ENCODE results near the gene PARD3B.

Gene PARD3B

DNA sequence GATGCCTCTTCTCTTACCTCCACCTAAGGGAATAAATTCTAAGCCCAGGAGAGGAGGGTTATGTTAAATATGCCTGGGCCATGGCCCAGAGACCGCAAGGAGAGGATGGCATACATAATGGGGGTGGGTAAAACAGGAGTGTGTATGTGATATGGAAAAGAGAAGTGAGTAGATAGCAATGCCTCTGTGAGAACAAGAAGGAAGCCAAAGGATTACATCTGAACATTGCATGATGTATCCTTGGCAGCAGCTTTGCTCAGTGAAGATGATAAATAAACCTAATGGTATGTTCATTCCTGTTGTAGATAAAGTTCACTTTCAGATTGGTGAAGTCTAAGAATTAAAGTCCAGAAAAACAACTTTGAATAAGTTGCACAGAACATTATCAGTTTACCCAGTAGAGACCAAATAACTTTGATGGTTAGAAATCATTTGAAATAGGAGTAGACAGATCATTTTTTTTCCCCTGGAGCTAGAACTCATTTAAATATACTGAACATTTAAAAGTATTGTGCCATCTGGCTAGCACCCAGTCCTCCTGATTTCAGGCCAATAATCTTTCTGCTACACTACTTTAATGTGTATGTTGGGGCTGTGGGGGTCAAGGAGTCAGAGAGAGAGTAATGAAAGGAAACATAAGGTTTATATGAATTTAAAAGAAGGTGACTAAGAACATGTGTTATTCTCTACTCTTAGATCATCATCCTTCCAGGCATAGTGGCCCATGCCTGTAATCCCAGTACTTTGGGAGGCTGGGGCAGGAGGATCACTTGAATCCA, 231.7 kb downstream of the PARD3B start:
- DNase-seq, result peak; percentile 44

DNA sequence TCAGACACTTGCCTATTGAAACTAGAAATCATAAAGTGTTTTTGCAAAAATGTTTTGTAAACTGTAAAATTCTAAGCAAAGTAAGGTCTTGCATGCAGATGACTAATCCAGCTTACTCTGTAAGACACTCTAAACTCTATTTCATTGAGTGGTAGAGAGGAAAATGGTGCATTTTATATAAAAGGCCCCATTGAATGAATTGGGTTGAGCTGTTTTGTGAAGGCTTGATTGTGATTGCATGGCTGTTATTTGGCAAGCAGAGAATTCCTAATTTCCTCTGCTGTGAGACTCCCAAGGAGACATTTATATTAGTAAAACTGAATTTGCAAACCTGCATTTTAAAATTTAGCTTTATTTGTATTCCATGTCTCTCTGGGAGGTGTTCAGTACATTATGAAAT, 234.5 kb downstream of the PARD3B start:
- no peak for DNase-seq

DNA sequence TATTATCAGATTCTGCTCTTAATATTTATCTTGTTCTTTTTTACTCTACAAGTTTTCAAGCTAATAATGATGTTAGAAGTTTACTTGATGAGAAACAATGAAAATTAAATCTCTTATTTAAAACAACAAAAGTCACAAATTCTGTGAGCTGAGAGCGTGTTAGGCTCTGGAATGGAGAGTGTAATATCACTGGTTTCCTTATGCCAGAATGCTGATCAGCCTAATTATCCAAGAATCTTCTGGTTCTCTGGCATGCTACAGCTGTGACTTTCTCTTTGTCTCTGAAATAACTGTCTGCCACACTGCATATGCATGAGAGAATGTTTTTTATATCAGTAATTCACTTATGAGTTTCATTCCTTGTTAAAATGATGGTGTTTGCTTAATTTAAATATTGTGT, 236.7 kb downstream of the PARD3B start:
- DNase-seq, result no peak

DNA sequence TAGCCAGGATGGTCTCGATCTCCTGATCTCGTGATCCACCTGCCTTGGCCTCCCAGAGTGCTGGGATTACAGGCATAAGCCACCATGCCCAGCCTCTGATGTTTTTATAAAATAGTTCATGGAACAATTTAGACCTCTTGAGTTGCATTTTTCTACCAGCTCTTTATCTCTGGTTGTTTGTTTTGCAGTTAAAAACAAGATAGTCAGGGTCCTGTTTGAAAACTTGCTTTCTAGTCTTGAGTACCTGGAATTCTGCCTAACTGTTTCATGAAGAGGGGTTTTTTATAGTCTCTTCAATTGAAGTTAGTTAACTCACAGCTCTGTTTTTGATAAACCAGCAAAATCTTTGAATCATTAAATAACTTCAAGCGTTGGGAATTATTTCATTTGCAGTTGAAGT, 244.8 kb downstream of the PARD3B start:
- no peak for DNase-seq

DNA sequence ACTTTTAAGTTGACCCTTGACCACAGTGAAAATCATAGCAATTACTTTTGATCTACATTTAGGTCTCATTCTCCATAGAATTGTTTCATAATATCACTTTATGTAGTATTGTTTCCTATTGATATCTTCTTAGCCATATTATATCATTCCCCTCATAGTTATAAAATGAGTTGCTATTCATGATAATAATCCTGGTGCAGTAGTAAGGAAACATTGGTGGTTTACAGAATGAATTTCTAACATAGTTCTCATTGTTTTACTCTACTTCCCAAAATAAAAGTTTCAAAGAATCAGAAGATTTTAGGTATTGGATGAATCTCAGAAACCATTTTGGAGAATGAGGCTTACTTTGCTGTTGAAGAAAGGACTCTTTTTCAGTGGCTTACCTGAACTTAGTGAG, 246.0 kb downstream of the PARD3B start:
- peak; percentile 10 for DNase-seq

DNA sequence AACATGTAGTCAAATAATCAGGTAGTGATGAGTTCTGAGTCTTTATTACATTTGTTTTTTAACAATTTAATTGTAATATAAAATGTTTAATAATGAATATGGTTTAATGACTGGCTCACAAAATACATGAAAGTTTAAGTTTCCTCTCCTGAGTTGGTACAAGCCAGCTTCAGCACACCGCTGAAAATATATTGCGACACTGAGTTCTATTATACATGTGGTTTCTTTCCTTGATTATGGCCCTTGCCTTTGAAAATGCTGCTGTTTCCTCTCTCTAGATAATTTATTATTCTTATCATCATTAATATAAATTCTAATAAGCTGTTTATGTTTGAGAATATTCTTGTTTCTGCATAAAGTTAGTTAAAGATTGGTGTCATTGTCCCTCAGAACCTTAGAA, 249.3 kb downstream of the PARD3B start:
- no peak for DNase-seq

DNA sequence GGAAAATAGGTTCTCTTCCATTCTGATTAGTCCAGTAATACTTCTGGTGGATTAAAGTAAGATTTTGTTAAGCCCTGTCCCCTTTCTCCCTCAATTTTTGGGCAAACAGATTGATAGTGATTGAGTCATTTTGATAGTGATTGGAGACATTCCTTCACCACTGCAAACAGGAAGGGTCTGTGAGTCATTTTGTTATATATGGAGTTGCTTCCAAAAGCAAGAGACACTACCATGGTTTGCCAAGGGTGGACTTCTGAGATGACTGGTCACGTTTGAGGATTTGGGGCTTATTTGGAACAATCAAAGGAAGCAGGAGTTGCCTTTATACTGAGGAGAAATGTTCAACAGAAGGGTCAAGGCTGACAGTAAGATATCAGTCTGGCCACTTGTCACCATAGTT, 249.9 kb downstream of the PARD3B start:
- DNase-seq, result peak; percentile 69

DNA sequence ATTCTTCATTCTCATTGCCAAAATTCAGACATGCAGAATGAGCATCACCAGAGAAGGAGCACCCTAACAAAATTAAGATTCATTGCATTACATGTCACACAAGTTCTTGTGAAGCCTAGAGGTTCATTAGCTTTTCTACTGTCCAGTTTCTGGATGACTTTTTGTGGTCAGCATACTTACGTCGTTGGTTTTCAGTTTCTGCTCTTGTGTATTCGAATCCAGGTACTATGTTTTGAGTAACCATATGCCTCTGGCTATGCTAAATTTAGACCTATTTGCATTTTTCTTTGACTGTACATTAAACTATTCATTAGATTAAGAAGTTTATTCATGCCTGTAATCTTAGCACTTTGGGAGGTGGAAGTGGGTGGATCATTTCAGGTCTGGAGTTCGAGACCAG, 251.3 kb downstream of the PARD3B start:
- no peak for DNase-seq

DNA sequence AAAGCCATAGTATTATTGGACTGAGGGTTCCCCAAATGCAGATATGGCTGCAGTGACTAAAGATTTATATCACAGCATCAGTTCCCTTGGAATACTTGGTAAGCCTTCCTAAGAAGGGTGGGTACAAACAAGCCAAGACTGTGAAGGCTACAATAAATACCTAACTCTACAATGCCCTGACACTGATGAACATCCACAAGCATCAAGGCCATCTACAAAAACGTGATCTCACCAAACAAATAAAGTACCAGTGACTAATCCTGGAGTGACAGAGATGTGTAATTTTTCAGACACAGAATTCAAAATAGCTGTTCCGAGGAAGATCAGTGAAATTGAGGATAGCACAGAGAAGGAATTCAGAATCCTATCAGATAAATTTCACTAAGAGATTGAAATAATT, 254.5 kb downstream of the PARD3B start:
- DNase-seq, result no peak

DNA sequence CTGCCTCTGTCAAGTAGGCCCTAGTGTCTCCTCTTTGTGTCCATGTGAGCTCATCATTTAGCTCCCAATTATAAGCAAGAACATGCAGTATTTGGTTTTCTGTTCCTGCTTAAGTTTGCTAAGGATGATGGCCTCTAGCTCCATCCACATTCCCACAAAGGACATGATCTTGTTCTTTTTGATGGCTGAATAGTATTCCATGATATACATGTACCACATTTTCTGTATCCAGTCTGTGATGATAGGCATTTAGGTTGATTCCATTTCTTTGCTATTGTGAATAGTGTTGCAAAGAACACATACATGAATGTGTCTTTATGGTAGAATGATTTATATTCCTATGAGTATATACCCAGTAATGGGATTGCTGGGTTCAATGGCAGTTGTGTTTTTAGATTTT, 263.2 kb downstream of the PARD3B start:
- no peak for DNase-seq

DNA sequence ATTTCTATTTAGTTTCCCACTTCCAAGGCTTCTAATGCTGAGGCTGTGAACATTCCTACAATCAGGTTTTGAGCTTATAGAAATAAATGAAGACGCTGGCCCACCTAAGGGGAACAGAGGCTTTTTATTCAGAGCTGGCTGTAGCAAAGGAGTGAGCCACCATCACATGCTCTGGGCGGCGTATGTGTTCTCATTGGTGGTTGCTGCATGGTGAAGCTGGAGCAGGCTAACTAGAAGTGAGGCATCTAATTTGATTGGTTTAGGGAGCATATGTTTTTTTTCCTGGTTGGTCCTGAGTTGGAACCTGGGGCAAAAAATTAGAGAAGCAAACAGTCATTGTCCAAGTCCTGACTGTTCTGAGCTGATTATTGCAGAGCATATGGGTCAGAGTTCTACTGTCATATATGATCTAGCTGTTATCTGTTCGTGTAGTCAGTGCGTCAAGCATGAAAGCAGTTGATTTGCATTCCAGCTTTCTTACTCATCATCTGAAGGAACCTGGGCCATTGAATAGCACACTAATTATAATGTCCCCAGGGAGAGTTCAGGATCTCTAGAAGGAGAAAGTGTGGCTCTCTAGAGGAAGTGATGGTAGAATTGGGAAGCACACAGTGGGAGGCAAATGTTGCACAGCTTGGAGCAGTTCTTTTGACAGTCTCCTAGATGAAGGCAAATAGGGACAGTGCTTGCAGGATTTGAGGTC, 279.6 kb downstream of the PARD3B start:
- DNase-seq, result peak; percentile 53

DNA sequence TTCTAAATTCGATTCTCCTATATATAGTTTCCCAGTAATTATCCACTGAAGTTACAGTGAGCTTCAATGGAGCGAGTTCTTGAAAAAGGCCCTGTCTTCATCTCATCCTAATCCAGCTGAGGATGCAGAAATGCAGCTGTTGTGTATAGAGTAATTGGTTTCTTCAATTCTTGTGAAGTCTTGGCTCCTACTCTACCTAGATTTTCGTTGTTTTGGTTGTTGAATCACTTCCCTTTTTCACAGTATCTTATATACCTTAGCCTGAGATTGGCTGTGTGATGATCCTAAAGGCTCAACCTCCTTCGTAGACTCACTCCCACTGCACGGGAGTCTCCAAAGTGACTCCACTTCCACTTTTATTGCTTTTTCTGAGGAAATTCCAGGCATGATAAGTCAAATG, 280.4 kb downstream of the PARD3B start:
- DNase-seq, result no peak

DNA sequence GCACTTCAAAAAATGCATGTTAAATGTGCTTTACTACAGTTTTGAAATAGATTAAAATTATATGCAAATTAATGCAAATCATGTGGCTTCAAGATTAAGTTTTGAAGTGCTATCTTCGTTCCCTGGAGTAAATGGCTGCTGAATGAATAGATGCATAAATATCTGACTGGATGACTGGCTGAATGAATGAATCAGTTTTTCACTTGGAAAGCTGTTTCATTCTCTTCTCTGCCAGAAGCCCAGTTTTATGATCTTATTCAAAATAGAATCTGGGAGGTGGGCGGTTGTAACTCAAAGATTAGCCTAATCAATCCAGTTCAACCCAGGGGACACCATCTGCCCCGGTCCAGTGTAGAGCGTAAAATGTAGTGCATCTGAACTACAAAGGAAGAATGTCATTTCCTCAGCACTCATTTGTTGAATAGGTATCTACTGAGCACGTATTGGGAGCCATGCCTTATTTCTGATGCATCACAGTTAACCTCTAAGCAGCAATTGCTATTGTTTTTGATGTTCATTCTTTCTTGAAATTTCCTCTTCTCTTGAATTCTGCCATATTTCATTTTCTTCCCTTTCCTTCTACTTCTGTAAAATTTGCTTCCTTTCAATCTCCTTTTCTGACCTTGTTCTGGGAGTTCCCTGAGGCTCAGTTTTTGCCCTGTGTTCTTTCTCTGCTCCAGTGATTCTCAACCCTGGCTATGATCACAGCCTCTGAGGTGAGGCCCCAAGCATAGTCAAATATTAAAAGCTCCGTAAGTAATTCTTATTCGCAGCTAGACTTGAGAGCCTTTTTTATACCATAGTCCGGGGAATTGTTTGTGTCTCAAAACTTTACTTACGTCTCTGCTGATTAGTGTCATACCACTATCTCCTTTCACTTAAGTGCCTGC, 282.7 kb downstream of the PARD3B start:
- no peak for DNase-seq

DNA sequence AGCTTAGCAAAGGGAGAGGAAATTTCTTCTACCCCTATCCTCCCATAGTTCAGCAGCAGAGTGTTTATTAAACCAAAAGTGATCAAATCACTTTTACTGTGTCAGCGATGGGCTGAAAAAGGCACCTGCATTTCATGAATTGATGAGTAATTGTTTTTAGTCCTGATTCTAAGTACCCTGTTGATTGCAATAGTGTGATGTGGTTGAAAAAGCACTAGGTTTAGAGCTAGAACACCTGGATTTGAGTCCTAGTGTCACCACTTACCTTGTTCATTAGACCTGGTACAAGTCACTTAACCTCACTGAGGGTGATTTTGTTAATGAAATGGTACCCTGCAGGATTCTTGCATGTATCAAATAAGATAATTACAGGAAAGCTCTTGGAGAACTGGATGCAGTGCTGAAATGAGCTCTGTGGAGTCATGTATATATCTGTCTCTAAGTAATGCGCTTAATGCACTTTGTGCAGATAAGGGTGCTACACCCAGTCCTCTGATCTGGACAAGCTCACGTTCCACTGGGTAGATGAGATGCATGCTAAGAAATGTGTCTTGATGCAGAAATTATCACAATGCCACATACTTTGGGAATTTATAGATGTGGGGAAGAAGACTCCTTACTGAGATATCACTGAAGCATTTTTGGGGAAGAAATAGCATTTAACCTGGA, 289.6 kb downstream of the PARD3B start:
- DNase-seq, result no peak

DNA sequence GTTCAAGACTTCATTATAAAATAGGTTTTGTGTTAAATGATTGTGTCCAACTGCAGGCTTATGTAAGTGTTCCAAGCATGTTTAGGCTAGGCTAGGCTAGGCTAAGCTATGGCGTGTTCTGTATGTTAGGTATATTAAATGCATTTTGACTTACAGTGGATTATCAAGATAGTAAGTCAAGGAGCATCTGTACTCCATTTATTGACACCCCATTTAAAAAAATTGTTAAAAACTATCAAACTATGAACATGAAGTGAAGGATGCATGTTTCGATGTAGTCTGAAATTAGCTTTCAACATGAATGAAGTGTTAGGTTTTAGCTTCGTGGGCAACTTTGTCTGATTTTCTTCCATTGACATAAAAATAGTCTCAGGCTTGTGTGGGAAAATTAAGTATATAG, 290.5 kb downstream of the PARD3B start:
- DNase-seq, result no peak

DNA sequence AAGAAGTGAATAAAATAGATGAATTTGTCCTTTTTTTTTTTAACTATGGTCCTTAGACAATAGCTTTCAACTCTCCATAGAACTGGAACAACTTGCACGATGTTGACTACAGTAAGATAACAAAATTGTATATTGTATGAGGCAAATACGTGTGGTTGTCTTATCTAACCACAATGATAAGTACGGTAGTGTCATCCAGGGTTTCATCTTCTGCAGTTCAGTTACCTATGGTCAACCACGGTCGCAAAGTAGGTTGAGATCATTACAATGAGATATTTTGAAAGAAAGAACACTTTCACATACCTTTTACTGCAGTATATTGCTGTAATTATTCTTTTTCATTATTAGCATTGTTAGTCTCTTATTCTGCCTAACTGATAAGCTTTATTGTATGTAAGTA, 295.2 kb downstream of the PARD3B start:
- DNase-seq, result no peak

DNA sequence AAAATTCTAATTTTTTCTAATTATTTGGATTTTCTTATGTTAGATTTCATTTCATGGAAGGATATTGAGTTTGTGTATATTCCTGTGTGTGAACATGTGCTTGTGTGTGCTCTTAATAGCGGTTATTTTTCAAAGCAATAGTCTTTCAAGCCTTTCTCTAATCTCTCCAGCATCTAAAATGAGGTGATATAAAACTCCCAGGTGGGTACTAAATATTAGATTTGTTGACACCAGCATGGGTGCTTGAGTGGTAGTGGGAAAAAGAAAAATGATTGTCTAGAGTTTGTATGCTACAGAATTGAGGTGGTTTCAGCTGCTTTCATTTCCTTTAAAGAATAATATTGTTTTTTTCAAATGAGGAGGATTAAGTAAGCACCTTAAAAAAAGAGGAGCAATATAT, 296.8 kb downstream of the PARD3B start:
- no peak for DNase-seq

DNA sequence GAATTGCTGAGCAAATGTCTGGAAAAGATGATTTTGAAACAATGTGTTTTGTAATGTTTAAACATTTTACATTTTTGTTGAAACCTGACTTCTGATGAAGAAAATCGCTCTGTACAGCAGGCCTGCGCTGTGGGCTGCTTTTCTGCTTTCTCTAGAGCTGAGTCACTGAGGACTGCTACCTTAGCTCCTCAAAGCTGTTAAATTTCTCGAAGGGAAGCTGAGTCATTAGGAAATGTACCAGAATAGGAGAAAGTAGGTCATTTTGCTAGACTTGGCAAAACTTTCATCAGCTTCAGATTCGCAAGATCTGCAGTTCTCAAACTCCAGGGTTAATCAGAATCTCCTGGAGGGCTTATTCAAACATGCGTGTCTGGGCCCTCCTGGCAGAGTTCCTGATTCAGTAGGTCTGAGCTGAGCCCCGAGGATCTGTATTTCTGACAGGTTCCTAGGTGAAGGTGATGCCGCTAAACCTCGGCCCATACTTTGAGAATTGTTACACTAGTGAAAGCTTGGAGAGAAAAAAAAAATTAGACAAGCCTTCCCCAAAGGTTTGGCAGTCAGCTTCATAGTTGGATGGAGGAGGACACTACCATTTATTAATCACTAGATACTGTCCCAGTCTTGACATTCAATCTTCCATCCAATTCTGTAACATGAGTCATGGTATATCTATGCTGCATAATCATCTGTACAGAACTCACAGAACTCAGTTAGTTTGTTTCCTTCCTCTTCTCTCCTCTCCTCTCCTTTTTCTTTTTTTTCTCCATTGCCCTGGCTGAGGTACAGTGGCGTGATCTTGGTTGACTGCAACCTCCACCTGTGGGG, 297.6 kb downstream of the PARD3B start:
- peak; percentile 87 for DNase-seq

DNA sequence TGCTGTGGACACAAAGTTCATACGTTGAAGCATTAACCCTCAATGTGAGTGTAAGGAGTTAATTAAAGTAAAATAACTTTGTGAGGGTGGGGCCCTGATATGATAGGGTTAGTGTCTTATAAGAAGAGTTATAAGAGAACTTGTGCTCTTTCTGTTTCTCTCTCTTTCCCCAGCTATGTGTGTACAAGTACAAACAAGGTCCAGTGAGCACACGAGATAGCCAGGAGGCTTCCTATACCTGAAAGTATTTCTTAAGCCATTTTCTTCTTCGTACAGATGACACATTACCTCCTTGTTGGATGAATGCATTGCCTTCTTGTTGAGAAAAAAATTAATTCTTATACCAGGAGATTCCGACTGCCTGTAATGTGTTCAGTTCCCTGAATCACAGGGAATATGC, 301.2 kb downstream of the PARD3B start:
- DNase-seq, result no peak

DNA sequence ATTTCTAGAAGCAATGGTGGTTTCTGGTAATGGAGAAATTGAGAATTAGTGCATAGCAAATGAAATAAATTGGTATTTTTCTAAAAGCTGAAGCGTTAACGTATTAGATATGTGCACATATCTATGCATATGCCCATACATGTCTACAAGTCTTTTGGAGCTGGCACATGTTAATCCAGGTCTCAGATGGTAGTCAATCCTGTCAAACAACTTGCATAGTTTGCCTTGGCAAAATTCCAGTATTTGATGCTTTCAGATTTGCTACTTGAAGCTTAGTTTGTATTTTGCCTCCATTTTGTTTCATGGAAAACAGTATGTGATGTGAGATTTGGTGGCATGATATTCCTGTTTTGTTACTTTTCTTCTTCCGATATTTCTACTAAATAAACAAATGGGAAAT, 304.6 kb downstream of the PARD3B start:
- no peak for DNase-seq

DNA sequence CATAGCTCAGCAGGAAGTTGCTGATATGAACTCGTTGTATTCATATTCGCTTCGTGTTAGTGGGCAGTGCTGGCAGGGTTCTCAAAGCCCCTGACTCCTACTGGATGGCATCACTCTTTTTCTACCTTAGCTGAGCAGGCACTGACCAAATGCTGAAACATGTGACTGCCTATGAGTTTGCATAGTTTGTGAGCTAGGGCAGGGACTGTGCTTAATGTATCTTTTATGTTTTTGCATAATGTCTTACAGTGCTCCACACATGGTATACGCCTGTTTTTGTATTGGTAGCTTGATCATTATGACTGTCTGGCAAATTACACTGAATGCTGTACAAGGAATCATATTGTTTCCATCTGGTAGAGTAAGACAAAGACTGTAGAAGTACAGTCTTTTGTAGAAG, 305.3 kb downstream of the PARD3B start:
- DNase-seq, result no peak

DNA sequence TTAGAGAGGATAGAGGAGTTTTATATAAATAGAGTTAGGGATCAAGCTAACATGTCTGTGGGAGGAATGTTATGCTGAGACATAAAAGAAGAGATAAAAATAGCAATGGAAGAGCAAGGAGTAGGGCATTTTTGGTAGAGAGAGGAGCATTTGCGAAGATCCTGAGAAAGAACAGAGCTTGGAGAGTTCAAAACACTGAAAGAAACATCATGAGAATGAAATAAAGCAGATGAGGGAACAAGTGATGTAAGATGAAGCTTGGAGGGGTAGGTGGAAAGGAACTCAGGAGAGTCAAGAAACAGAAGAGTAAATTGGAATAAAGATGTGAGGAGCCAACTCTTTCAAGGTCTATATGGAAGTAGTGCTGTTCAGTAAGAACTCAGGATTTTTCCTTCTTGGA, 308.6 kb downstream of the PARD3B start:
- no peak for DNase-seq

Data from EL (cell line).